ENCODE data around the gene MYO3B.

DNA sequence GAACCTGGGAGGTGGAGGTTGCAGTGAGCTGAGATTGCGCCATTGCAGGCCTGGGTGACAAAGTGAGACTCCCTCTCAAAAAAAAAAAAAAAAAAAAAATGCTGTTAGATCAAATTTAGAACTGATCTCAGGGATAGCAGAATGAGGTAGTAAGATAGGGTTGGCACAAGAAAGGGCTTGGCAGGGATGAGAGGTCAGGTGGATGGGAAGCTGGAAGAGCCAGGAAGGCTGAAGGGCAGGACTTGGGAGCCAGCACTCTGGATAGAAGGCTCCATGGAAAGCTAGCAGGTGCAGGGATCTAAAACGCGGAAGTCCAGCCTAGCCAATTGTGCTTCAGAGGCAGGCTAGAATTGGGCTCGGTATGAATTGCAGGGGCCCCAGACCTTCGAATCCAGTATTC lies 286.3 kb downstream of the MYO3B start:
- TF ChIP-seq, protein P1, sequence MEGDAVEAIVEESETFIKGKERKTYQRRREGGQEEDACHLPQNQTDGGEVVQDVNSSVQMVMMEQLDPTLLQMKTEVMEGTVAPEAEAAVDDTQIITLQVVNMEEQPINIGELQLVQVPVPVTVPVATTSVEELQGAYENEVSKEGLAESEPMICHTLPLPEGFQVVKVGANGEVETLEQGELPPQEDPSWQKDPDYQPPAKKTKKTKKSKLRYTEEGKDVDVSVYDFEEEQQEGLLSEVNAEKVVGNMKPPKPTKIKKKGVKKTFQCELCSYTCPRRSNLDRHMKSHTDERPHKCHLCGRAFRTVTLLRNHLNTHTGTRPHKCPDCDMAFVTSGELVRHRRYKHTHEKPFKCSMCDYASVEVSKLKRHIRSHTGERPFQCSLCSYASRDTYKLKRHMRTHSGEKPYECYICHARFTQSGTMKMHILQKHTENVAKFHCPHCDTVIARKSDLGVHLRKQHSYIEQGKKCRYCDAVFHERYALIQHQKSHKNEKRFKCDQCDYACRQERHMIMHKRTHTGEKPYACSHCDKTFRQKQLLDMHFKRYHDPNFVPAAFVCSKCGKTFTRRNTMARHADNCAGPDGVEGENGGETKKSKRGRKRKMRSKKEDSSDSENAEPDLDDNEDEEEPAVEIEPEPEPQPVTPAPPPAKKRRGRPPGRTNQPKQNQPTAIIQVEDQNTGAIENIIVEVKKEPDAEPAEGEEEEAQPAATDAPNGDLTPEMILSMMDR (IDR thresholded peaks at IDR 0.05), result no peak
- no peak for TF ChIP-seq POLR2A (IDR thresholded peaks at IDR 0.05)
- TF ChIP-seq POLR2AphosphoS5 (IDR thresholded peaks at IDR 0.05), result no peak
- TF ChIP-seq EP300 (IDR thresholded peaks at IDR 0.05), result no peak
